ENCODE data around the gene VPS13D. TPM values are rescaled to one million over a fixed set of nuclear protein-coding genes. Genes with fewer than 3 reads are reported as not detected.
A peak's percentile ranks its signal among the peaks of the same experiment; 100 is the strongest.

The VPS13D gene
- total RNA-seq, 1 experiment from 2014 or later: 29.0 TPM

GRCh38 chr1:12475947-12476346, 246.1 kb downstream of the VPS13D start:
- no peak overlapping the region for H3K4me3 Mint-ChIP-seq
- peaks cover 24% of the 10 kb centered on the region for H3K9me3 Mint-ChIP-seq
- TF ChIP-seq SP1 (CRISPR knock-in tag; conservative IDR thresholded peaks at IDR 0.05) (no peak), PRDM15 (CRISPR knock-in tag; IDR thresholded peaks at IDR 0.05) (no peak), E2F4 (CRISPR knock-in tag; IDR thresholded peaks at IDR 0.05; ENCODE audit: borderline replicate concordance, low read depth) (no peak), EMX1 (CRISPR knock-in tag; IDR thresholded peaks at IDR 0.05) (no peak), TCF7 (CRISPR knock-in tag; IDR thresholded peaks at IDR 0.05; ENCODE audit: low read depth) (no peak), GRHL2 (CRISPR knock-in tag; IDR thresholded peaks at IDR 0.05; ENCODE audit: insufficient replicate concordance, severe bottlenecking) (no peak), RORB (CRISPR knock-in tag; IDR thresholded peaks at IDR 0.05) (no peak), E2F1 (CRISPR knock-in tag; IDR thresholded peaks at IDR 0.05) (no peak)
- no peaks in the 10 kb centered on the region for H3K27me3 Mint-ChIP-seq (ENCODE audit: low read depth)
- no peak overlapping the region for H3K27ac Mint-ChIP-seq
- peaks cover 20% of the 10 kb centered on the region for H3K4me1 Mint-ChIP-seq
- DNase-seq (ENCODE audit: low spot score) (no peak), ATAC-seq (no peak)
- H3K36me3 Mint-ChIP-seq: peaks cover 24% of the 10 kb centered on the region
- POLR2A ChIA-PET: no interaction called here
- CTCF ChIA-PET: no interaction called here

- H3K36me3 Mint-ChIP-seq: peaks cover 24% of the 10 kb centered on the region
- no peaks in the 10 kb centered on the region for H3K27me3 Mint-ChIP-seq (ENCODE audit: low read depth)
- ChIA-PET POLR2A (no interaction called here), CTCF (no interaction called here)
- no peak for ATAC-seq
- no peak for DNase-seq (ENCODE audit: low spot score)
- no peak overlapping the region for H3K4me3 Mint-ChIP-seq
- peak overlapping the region; percentile 48; the same call in 1 of the 2 replicates for H3K27ac Mint-ChIP-seq
- TF ChIP-seq PREB (CRISPR knock-in tag; IDR thresholded peaks at IDR 0.05; ENCODE audit: borderline replicate concordance): no peak
- no peak for TF ChIP-seq RORB (CRISPR knock-in tag; IDR thresholded peaks at IDR 0.05)
- no peak for TF ChIP-seq ZNF512 (CRISPR knock-in tag; IDR thresholded peaks at IDR 0.05; ENCODE audit: borderline replicate concordance)
- no peak for TF ChIP-seq USF2 (CRISPR knock-in tag; IDR thresholded peaks at IDR 0.05)
- TF ChIP-seq ZSCAN18 (CRISPR knock-in tag; IDR thresholded peaks at IDR 0.05): no peak
- TF ChIP-seq CBFB (CRISPR knock-in tag; IDR thresholded peaks at IDR 0.05; ENCODE audit: low read depth): no peak
- TF ChIP-seq MYBL2 (CRISPR knock-in tag; IDR thresholded peaks at IDR 0.05): no peak
- TF ChIP-seq ZNF396 (CRISPR knock-in tag; IDR thresholded peaks at IDR 0.05; ENCODE audit: borderline replicate concordance): no peak
- TF ChIP-seq PRRX2 (CRISPR knock-in tag; IDR thresholded peaks at IDR 0.05): no peak
- H3K4me1 Mint-ChIP-seq: peaks cover 20% of the 10 kb centered on the region
- peaks cover 24% of the 10 kb centered on the region for H3K9me3 Mint-ChIP-seq
These were observed 247.5 kb downstream of the VPS13D start for GRCh38 chr1:12477314-12477713.

Data from WTC11 (cell line).